Stimulated activated CD8-positive, alpha-beta memory T cell treated with anti-CD3 and anti-CD28 coated beads, Interleukin-12 subunit alpha, Interleukin-12 subunit beta, amount 100 ng/mL, for 1 hour (primary cell): ENCODE data around the gene PNPLA2.

ENCODE experiments used
- DNase-seq: peaks from one replicate; pipeline ENCODE4 v3.0.0-alpha.2; 2020; ENCODE audit warnings: low read depth

The PNPLA2 gene

GRCh38 chr11:798093-798713 lies 20.5 kb upstream of the PNPLA2 start, which contains the start of gene SLC25A22:
TSS of gene SLC25A22 (minus strand) at chr11:798281. CDS start at chr11:795006, 3,275 bp downstream.
- DNase-seq = peak; percentile 59

GRCh38 chr11:799641-800316 lies 18.9 kb upstream of the PNPLA2 start:
- DNase-seq = no peak

- no peak for DNase-seq
Measured at GRCh38 chr11:800473-800872, 18.2 kb upstream of the PNPLA2 start.

GRCh38 chr11:801097-801780 lies 17.5 kb upstream of the PNPLA2 start:
- no peak for DNase-seq

GRCh38 chr11:802018-802617 lies 16.6 kb upstream of the PNPLA2 start:
- no peak for DNase-seq

GRCh38 chr11:802693-803466 lies 15.8 kb upstream of the PNPLA2 start:
- DNase-seq = no peak

GRCh38 chr11:803467-803742 lies 15.3 kb upstream of the PNPLA2 start:
- DNase-seq = no peak

GRCh38 chr11:803770-804598 lies 14.7 kb upstream of the PNPLA2 start:
- no peak for DNase-seq

GRCh38 chr11:804599-804964 lies 14.1 kb upstream of the PNPLA2 start:
- no peak for DNase-seq

GRCh38 chr11:808427-809286 lies 10.1 kb upstream of the PNPLA2 start:
- no peak for DNase-seq

GRCh38 chr11:809287-810039 lies 9.3 kb upstream of the PNPLA2 start, which contains the start of gene RPLP2:
TSS of gene RPLP2 (plus strand) at chr11:809967. CDS start at chr11:810235, 268 bp downstream.
- peak; percentile 96 for DNase-seq

- DNase-seq = no peak
Measured at GRCh38 chr11:810040-810567, 8.6 kb upstream of the PNPLA2 start.

GRCh38 chr11:811446-812245 lies 7.1 kb upstream of the PNPLA2 start:
- DNase-seq = no peak

- DNase-seq = no peak
Measured at GRCh38 chr11:812390-812789, 6.3 kb upstream of the PNPLA2 start.

GRCh38 chr11:813072-813455 lies 5.7 kb upstream of the PNPLA2 start:
- DNase-seq = no peak

GRCh38 chr11:813456-814096 lies 5.1 kb upstream of the PNPLA2 start:
- DNase-seq = no peak

GRCh38 chr11:815675-816432 lies 2.9 kb upstream of the PNPLA2 start:
- no peak for DNase-seq
